Fibroblast of peridontal ligament (primary cell): Measurements from ENCODE around the gene SOCS2.
A peak's percentile ranks its signal among the peaks of the same experiment; 100 is the strongest.
"Not testable (repeated sequence)": the region's sequence is repeated elsewhere in the genome, so short reads cannot be mapped to it uniquely, and the experiment has no call there.

ENCODE experiments used
- DNase-seq: peaks from one replicate; pipeline ENCODE4 v3.0.0-alpha.2; 2010; ENCODE audit errors: extremely low read depth

SOCS2 gene

DNA sequence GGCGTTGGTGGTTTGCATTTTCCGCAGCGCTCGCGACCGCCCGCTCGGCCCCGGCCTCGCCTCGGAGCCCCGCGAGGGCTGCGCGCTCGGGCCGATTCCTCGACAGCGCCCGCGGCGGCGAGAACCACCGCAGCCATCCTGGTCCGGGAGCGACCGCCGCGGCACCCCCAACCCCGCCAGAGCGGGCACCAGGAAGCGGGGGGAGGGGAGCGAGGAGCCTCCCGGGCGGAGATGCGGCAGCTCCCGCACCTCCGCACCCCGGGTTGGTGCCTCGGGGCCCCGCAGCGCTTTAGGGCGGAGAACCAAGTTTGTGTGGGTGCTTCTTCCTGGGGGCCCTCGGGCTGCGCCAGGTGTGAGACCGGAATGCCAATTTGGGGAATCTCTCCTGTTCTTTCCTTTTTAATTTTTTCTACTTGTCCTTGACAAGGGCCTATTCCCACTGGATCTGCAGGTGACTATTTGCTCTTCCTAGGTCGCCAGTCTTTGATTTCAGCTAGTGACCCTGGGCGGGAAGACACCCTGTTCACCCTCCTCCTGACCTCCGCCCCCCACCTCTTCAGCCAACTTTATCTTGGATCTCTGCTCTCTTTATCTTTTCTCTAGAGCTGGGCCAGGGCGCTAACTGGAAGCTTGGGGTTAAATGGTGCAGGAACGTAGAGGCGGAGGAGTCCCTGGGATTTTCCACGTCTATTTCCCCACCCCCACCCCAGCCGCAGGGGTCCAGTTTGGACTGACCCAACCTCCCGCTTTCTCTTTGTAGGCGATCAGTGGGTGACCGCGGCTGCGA is at the start of gene SOCS2:
Gene SOCS2 (plus strand): TSS at position 751 of the 787 bp plus-strand sequence. CDS start 223 bp downstream, outside the sequence.
- DNase-seq: no peak

- DNase-seq: no peak
Observed at GRCh38 chr12:93524386-93525133, 47.9 kb upstream of the SOCS2 start.

- DNase-seq: peak; percentile 95
Observed at GRCh38 chr12:93526786-93527428, 45.6 kb upstream of the SOCS2 start.

DNA sequence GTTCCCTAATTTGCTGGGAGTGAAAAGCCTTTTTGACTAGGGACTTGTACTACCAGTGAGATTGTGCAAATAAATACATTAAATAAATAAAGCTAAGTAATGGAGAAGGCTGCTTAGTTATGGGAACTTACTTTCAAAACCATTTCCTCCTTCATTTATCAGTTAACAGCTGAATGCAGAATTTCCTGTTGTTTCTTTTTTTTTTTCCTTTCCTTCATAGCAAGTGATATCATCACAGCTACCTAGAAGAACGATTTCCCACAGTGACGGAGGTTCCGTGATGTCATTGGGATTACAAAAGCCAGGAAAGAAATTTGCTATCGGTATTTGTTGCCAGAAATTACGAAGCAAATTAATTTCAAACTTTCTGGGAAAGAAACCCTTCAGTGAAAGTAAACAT is 42.1 kb upstream of the SOCS2 start:
- no peak for DNase-seq

DNA sequence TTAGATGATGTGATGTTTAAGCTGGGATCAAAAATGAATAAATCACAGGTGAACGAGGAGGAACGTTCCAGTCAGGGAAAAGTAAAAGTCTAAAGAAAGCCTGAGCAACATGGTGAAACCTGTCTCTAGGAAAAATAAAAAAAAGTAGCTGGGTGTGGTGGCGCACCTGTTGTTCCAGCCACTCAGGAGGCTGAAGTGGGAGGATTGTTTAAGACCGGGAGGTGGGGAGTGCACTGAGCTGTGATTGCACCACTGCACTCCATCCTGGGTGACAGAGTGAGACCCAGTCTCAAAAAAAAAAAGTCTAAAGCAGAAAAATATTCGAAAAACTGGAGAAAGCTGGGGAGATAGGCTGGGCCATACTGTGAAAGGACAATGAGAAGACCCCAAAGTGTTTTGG is 39.2 kb upstream of the SOCS2 start:
- no peak for DNase-seq

- DNase-seq: no peak
Observed at GRCh38 chr12:93536111-93536765, 36.2 kb upstream of the SOCS2 start.

GRCh38 chr12:93536766-93537488 is 35.5 kb upstream of the SOCS2 start:
- DNase-seq: no peak

- DNase-seq: no peak
Observed at GRCh38 chr12:93537769-93538168, 34.7 kb upstream of the SOCS2 start.

DNA sequence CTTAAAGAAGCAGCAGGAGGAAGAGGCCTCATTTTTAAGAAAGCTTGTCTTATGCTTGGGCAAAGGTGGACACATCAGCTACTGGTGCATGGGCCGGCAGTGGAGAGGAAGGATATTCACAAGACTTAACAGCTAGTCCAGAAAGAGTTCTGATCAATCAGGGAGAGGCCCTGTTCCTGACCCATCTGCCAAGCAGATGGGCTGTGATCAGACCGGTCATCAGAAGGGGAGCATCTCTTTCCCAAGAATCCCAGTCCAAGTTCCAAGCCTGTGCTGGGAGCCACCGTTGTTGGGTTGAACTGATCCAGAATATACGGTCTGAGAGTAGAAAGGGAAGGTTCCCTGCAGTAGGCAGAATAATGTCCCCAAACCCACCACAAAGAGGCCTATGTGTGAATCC is 32.7 kb upstream of the SOCS2 start:
- no peak for DNase-seq

GRCh38 chr12:93540466-93540865 is 32.0 kb upstream of the SOCS2 start:
- peak; percentile 24 for DNase-seq

DNA sequence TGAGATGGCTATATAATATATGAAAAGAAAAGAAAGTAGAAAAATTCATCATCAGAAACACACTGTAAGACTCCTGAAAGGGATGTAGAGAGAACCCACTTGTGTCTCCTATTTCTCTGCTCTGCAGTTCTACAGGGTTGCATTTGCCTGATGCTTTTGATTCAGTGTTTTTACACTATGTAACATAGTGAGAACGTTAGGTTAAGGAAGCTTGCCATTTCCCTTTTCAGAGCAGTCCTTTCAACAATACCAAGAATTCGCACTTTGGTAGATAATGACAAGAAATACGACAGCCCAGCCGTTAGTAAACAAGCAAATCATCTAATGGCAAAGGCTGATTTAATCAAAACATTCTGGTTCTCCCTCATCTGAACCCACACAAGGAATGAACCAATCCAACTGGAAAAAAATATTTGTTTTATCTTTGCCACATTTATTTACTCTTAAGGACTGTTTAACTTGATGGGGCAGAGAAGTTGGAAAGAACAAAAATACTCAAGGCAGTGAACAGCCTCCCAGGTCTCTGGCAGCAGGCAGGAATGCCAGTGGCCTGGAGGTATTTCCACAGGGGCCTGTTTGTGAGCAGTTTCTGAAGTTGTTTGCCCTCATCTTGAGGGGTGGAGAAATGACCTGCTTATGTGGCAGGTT is 30.8 kb upstream of the SOCS2 start:
- peak; percentile 58 for DNase-seq

DNA sequence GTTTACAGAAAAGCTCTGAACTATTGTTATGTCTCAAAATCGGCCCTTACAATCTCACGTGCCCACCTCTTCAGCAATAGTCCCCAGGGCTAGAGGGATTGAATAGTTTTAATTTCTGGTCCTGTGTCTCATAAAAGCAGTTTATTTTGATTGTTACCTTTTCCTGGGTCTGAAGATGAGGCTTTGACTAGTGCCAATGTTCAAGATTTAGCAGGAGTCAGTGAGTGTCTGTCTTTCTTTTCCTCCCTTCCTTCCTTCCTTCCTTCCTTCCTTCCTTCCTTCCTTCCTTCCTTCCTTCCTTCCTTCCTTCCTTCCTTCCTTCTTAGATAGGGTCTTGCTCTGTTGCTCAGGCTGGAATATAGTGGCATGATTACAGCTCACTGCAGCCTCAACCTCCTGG is 24.7 kb upstream of the SOCS2 start:
- DNase-seq: no peak

DNA sequence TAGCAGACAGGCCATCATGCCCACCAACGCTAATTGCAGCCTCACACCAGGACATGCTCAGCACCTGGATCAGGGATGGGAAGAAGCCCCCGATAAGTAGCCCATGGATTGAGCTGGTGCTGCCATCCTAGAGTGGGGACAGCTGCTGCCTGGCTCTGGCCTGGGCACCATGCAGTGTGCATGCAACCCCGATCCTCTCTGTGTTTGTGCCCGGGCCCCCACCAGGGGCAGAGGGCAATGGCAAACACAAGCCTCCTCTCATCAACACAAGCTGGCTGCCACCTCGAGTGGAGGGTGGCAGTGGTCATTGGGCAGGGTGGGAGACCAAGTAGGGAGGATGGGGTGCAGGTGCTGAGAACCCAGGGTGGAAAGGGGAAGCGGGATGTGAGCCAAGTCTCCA is 23.3 kb upstream of the SOCS2 start:
- DNase-seq: no peak

DNA sequence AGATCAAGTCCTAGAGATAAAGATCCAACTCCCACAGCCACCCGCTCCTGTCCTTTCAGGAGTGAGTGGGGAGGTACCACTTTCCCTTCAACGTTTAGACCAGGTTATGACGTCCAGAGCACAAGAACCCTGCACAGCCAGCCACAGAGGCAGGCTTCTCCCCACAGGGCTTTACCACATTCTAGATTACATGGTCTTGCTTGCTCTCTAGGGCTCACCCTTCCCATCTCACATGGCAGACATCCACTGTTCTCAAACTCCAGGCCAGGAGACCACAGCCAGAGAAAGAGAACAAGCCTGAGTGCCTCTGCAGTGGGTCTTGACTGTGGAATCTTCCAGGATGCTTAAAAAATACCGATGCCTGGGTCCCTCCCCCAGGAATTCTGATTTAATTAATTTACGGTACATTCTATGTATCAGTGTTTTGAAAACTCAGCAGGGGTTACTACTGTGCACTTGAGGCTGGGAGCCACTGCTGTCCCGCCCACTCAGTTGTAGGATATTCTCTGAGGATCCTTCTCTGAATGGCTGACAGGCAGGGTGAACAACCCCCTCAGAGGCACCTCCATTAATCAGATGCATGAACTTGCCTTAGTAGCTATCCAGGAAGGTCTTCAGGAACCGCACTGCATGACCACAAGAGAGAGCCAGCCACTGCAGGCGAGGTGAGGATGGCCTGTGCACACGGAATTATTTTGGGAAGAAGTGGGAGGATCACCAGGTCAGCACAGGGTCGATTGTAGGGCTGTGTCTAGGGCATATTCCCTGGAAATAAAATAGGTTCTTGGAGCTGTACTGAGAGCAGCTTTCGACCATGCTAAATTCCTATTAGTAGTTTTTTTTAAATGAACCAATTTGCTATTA is 21.5 kb upstream of the SOCS2 start:
- no peak for DNase-seq

DNA sequence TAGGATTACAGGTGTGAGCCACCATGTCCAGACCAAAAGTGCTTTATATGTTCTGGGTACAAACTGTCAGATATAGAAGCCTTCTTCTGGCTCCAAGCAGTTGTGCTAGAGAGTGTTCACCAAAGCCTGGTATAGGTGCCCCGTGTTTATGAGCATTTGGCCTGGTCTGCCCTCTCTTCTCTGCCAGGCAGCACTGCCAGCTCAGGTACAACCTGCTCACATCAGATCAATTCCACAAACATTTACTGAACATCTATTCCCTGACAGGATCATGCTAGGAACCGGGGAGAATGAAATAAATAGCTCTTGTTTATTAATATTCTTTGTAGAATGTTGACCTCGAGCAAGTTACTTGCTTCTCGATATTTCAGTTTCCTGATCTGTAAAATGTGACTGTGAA is 20.0 kb upstream of the SOCS2 start:
- no peak for DNase-seq

DNA sequence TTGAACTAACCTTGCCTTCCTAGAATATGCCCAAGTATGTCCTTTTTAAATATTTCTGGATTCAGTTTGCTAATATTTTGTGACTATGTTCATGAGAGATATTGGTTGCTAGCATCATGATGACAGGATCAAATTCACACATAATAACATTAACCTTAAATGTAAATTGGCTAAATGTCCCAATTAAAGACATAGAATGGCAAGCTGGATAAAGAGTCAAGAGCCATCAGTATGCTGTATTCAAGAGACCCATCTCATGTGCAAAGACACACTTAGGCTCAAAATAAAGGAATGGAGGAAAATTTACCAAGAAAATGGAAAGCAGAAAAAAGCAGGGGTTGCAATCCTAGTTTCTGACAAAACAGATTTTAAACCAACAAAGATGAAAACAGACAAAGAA is 14.6 kb upstream of the SOCS2 start:
- not testable (repeated sequence) for DNase-seq

DNA sequence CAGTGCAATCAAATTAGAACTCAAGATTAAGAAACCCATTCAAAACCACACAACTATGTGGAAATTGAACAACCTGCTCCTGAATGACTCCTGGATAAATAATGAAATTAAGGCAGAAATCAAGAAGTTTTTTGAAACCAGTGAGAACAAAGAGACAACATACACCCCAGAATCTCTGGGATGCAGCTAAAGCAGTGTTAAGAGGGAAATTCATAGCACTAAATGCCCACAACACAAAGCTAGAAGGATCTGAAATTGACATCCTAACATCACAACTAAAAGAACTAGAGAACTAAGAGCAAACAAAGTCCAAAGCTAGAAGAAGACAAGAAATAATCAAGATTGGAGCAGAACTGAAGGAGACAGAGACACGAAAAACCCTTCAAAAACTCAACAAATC is 13.8 kb upstream of the SOCS2 start:
- DNase-seq: not testable (repeated sequence)

DNA sequence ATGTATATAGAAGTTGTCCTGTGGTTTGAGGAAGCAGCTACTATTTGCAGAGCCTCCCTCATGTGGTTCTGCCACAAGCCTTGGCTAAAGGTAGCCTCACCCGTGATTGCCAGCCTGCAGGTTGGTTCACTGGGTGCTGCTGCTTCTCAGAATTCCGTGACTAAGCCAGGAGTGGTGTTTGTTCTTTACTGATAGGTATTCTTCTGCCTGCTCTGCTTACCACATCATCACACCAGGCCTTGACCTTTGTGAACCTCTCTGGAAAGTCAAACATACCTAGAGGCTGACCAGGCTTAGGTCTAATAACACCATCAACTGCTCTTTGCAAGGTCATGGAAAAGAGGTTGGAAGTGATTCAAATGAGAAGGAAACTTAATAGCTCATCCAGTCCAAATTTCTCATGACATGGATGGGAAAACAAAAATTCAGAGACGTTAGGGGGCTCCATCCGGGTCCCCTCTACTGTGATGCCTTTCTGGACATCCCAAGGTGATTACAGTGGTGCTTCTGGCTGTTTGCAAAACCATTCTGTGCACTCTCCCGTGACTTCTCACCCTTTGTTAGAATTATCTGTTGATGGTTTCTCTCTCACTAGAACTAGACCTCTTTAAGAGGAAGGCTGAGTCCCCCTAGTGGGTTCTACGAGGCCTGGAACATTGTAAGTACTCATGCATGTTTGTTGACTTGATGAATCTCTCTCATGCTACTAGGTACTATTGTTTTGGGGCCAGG is 8.5 kb upstream of the SOCS2 start:
- DNase-seq: peak; percentile 68

GRCh38 chr12:93565760-93566159 is 6.7 kb upstream of the SOCS2 start:
- no peak for DNase-seq
